NCI-H2227 (cell line): ENCODE data around the gene GPS1.
"Not testable (repeated sequence)": the region's sequence is repeated elsewhere in the genome, so short reads cannot be mapped to it uniquely, and the experiment has no call there.

Experiments
- DNase-seq: peaks from one replicate; lab custom pipeline; 2025; ENCODE audit not compliant: unreplicated experiment; lab: John Stamatoyannopoulos, UW

Gene GPS1

GRCh38 chr17:82025401-82026107, 26.1 kb upstream of the GPS1 start:
- DNase-seq, result no peak

- no peak for DNase-seq
Measured at GRCh38 chr17:82028246-82028645, 23.5 kb upstream of the GPS1 start.

GRCh38 chr17:82028966-82029365, 22.7 kb upstream of the GPS1 start:
- DNase-seq, result no peak

GRCh38 chr17:82029391-82029790, 22.3 kb upstream of the GPS1 start:
- DNase-seq, result no peak

GRCh38 chr17:82029990-82030469, 21.7 kb upstream of the GPS1 start:
- no peak for DNase-seq

- DNase-seq, result peak; percentile 92
Measured at GRCh38 chr17:82030470-82031302, 21.0 kb upstream of the GPS1 start.

DNA sequence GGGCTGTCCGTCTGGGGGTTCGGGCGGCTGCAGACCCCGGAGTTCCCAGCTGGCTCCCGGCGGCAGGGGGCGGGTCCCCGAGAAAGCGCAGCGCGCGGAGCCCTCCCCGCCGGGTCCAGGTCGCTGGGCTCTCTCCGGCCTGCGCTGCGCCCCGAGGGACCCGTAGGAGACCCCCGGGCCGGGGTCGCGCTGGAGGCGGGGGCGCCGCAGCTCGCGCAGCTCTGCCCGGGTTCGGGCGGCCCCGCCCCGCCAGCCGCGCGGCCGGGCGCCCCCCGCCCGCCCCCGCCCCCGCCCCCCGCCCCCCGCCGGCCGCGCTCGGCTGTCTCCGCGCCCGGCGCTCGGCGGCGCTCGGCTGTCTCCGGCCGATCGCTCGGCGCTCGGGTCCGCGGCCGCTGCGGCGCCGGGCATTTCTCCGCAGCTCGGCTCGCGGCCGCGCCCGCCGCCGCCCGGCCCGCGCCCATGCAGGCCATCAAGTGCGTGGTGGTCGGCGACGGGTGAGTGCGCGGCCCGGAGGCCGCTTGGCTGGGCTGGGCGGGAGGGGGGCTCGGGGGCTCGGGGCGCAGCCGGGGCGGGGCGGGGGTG, 20.3 kb upstream of the GPS1 start, which contains the start of gene RAC3:
RAC3 (plus strand) TSS at position 376 of the 582 bp plus-strand sequence; CDS start at position 460, 84 bp downstream.
- peak; percentile 82 for DNase-seq

DNA sequence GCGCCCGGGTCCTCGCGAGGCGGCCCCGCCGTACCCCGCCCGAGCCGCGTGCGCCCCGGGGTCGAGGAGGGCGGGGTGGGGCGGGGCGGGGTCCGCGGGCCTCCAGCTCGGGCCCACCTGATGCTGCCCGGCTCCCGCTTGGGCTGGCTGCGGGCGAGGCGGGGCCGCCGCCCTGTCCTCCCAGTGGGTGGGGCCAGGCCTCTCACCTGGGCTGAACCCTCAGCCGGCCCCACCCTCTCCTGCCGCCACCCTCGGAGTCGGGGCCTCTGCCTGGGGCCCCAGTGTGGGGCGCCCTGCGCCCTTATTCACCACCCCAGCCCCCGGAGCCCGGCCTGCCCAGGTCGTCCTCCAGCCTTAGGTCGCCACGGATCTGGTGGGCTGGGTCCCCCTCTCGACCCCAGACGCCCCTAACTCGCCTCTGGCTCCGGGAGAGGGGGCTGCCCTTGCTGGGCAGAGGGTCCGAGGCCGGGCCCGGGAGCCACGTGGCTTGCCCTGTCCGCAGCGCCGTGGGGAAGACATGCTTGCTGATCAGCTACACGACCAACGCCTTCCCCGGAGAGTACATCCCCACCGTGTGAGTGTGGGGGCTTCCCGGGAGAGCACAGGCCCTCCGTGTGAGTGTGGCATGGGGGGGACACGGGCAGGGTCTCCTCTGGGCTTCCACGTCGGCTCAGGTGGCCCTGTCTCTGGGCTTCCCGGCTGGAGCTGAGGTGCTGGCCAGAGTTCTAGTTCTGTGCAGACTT, 19.6 kb upstream of the GPS1 start:
- peak; percentile 58 for DNase-seq

GRCh38 chr17:82033359-82034085, 18.2 kb upstream of the GPS1 start:
- no peak for DNase-seq

- DNase-seq, result no peak
Measured at GRCh38 chr17:82034371-82035011, 17.2 kb upstream of the GPS1 start.

GRCh38 chr17:82035488-82035887, 16.2 kb upstream of the GPS1 start:
- DNase-seq, result no peak

- DNase-seq, result no peak
Measured at GRCh38 chr17:82035956-82036633, 15.6 kb upstream of the GPS1 start.

DNA sequence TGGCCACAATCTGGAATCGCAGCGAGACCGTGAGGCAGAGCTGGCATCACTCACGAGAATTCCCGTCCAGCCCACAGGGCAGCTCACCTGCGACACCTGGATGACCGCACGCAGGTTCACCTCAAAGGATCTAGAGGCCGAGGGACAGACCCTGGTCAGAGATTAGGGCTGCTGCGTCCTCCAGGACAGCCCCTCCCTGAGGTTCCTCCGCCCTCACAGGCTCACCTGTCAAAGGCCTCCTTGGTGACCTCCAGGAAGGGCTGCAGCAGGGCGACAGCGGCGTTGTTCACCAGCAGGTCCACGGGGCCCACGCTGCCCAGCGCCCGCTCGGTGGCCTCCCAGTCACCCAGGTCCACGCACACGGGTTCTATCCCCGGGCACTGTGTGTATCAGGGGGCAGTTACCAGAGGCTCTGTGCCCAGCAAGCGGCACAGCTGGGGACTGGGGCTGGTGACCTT, 15.0 kb upstream of the GPS1 start:
- DNase-seq, result no peak

DNA sequence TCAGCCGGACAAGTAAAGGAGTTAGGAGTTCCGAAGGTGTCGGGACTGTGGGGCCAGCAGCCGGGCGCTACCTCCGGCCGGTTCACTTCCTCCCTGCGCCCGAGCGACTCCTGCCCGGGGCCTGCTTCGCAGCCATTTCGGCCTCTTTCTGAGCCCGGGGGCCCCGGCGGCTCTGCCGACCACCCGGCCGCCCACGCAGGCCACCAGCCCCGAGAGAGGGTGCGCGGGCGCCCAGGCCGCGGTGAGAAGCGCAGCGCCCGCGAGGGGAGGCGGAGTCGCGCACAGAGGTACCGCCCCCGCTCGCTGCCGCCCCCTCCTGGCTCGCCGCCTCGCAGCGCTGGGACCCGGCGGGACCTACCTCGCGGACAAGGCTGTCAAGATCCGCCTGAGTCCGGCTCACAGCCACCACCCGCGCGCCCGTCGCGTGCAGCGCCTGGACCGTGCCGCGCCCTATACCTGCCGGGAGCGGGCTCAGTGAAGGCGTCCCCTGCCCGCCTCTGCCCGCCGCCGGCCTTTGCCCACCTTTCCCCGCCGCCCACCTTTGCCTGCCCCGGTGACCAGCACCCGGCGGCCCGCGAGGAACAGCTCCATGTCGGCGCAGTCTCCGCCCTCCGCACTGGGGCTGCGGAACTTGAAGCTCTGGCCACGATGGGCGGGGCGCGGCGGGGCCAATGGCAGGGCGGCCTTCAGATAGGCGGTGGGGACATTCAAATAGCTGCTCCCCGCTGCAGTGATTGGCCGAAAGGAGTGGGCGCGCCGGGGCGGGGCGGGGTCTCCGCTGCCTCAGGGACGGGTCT, 14.4 kb upstream of the GPS1 start, which contains the start of gene DCXR:
DCXR (minus strand) TSS at position 606 of the 797 bp plus-strand sequence; CDS start at position 591, 15 bp downstream.
- peak; percentile 97 for DNase-seq

DNA sequence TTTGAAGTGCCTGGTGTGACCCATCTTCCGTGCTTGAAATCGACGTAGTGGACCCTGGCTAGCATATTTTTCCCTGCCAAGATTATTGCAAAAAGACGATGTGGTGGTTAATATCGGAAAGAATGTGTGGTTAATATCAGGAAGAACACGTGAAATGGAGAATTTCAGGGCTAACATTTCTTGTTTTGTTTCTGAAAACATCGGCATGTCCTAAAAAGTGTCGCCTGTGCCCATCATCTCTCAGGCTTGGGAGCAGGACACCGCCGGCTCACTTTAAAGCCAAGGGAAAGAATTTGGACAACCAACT, 13.9 kb upstream of the GPS1 start:
- no peak for DNase-seq

DNA sequence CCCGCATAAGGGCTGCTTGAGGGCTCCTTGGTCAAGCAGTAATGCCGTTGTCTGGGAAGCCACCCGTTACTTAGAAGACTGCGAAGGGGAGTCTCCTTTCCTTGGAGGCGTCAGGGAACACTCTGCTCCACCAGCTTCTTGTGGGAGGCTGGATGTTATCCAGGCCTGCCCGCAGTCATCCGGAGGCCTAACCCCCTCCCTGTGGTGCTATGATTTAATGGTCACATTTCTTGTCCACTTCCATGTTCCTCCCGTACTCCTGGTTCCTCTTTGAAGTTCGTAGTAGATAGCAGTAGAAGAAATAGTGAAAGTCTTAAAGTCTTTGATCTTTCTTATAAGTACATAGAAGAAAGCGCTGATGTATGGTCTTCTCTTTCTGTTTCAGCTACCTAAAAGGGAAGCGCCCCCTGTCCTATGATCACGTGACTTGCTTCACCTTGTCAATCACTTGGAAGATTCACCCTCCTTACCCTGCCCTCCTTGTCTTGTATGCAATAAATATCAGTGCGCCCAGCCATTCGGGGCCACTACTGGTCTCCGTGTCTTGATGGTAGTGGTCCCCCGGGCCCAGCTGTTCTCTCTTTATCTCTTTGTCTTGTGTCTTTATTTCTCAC, 12.8 kb upstream of the GPS1 start:
- not testable (repeated sequence) for DNase-seq

GRCh38 chr17:82039695-82040299, 11.9 kb upstream of the GPS1 start:
- DNase-seq, result no peak
